RWPE2 (cell line): Measurements from ENCODE around the gene PNKD.

ENCODE experiments used
- ATAC-seq: fragments of 200-7000 bp; cut with Tn5 transposase; 3 replicates; pipeline ENCODE4 v1.9.1; 2021; ENCODE audit warnings: low read depth
- DNase-seq: peaks from one replicate; pipeline ENCODE4 v3.0.0-alpha.2; 2020; ENCODE audit warnings: low spot score
- H3K27ac ChIP-seq: fragments of 450-650 bp; 2 replicates; pipeline ENCODE4 v1.5.1; 2017; ENCODE audit warnings: mild to moderate bottlenecking; ENCODE audit not compliant: poor library complexity, severe bottlenecking
- H3K27me3 ChIP-seq: fragments of 250-450 bp; sonication (Bioruptor Pico); 2 replicates; pipeline ENCODE4 v1.5.1; 2021; ENCODE audit warnings: mild to moderate bottlenecking, moderate library complexity; ENCODE audit not compliant: insufficient read depth, poor library complexity, severe bottlenecking
- H3K36me3 ChIP-seq: fragments of 250-450 bp; sonication (Bioruptor Pico); 2 replicates; pipeline ENCODE4 v1.5.1; 2020; ENCODE audit warnings: low read depth, mild to moderate bottlenecking, moderate library complexity
- H3K4me1 ChIP-seq: fragments of 250-450 bp; sonication (Bioruptor Pico); 2 replicates; pipeline ENCODE4 v1.5.1; 2021; ENCODE audit warnings: mild to moderate bottlenecking, moderate library complexity; ENCODE audit not compliant: insufficient read depth, poor library complexity, severe bottlenecking
- H3K4me3 ChIP-seq: fragments of 250-450 bp; sonication (Bioruptor Pico); 2 replicates; pipeline ENCODE4 v1.5.1; 2021; ENCODE audit warnings: mild to moderate bottlenecking, moderate library complexity; ENCODE audit not compliant: severe bottlenecking
- H3K9me3 ChIP-seq: fragments of 250-450 bp; sonication (Bioruptor Pico); 2 replicates; pipeline ENCODE4 v1.5.1; 2021; ENCODE audit warnings: mild to moderate bottlenecking, moderate library complexity; ENCODE audit not compliant: severe bottlenecking
- CTCF ChIP-seq: fragments of 450-650 bp; IDR thresholded peaks from one replicate; pipeline ENCODE4 v1.5.1; 2017; ENCODE audit warnings: mild to moderate bottlenecking, moderate library complexity; ENCODE audit not compliant: poor library complexity, severe bottlenecking

Gene PNKD

GRCh38 chr2:218262631-218263586, 7.4 kb upstream of the PNKD start:
- no peaks in the 10 kb centered on the region for H3K27me3 ChIP-seq
- no peaks in the 10 kb centered on the region for H3K4me1 ChIP-seq
- ATAC-seq (no peak), DNase-seq (no peak)
- no peak for TF ChIP-seq CTCF
- peaks cover 9% of the 10 kb centered on the region for H3K36me3 ChIP-seq
- H3K27ac ChIP-seq, result no peak overlapping the region
- no peaks in the 10 kb centered on the region for H3K9me3 ChIP-seq
- no peak overlapping the region for H3K4me3 ChIP-seq

DNA sequence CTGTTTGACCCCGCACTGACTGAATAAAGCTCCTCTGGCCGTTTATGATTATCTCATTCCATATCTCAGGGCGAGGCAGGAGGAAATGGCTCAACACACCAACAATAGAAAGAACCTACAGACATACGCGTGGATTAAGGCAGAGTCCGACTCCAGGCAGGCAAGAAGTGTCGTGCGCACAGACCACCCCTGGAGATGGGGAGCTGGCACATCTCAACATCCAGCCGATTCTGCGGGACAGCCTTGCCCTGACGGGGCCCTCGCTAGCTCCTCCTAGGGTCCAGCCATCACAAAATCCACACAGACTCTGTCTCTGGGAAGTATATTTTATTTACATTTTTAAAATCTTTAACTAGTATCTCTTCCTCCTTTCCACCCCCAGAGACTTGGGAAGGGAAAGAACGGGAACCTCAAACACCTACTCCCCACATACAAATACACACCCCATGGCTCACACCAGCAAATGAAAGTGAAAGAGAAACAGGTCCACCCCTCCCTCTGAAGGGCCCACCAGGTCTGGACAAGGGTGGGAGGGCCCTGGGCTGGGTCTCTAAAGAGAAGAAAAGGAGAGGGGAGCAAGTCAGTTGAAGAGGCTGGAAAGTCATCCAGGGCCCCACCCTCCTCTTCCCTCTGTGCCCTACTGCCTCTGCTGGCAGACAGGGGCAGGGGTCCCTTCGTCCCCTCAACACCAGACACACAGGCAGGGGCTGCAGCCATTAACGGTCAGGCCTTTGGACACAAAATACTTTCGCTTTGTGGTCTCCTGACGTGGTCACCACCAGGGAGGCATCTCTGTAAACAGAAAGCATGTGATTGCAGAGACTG, 6.3 kb upstream of the PNKD start:
- Histone ChIP-seq H3K4me3 (no peak overlapping the region), H3K36me3 (peaks cover 16% of the 10 kb centered on the region), H3K4me1 (no peaks in the 10 kb centered on the region), H3K9me3 (no peaks in the 10 kb centered on the region), H3K27ac (no peak overlapping the region), H3K27me3 (no peaks in the 10 kb centered on the region)
- ATAC-seq (no peak), DNase-seq (no peak)
- TF ChIP-seq CTCF, result no peak

- ATAC-seq, result no peak
- peaks cover 18% of the 10 kb centered on the region for H3K36me3 ChIP-seq
Measured at GRCh38 chr2:218264773-218265561, 5.4 kb upstream of the PNKD start.

GRCh38 chr2:218265626-218266025, 4.7 kb upstream of the PNKD start:
- ATAC-seq (no peak), DNase-seq (no peak)
- peaks cover 18% of the 10 kb centered on the region for H3K36me3 ChIP-seq
- H3K4me1 ChIP-seq, result no peaks in the 10 kb centered on the region
- no peak for TF ChIP-seq CTCF
- no peak overlapping the region for H3K27ac ChIP-seq
- no peaks in the 10 kb centered on the region for H3K9me3 ChIP-seq
- H3K27me3 ChIP-seq, result no peaks in the 10 kb centered on the region
- H3K4me3 ChIP-seq, result no peak overlapping the region

More at GRCh38 chr2:218264773-218265561, 5.4 kb upstream of the PNKD start:
- no peak overlapping the region for H3K4me3 ChIP-seq
- no peak overlapping the region for H3K27ac ChIP-seq
- no peaks in the 10 kb centered on the region for H3K9me3 ChIP-seq
- H3K4me1 ChIP-seq, result no peaks in the 10 kb centered on the region
- H3K27me3 ChIP-seq, result no peaks in the 10 kb centered on the region
- no peak for DNase-seq
- TF ChIP-seq CTCF, result no peak
